LNCaP clone FGC (cell line): Measurements from ENCODE around the gene PTCH2.

Experiments
- DNase-seq: peaks from one replicate; pipeline ENCODE4 v3.0.0-alpha.2; 2011; ENCODE audit warnings: low read depth
- H3K4me3 ChIP-seq: 2 replicates; pipeline ENCODE4 v1.5.1; 2011; ENCODE audit warnings: mild to moderate bottlenecking, low read depth, low read length, control low read depth
- CTCF ChIP-seq: IDR thresholded peaks from 2 replicates; pipeline ENCODE4 v1.5.1; 2012; ENCODE audit warnings: mild to moderate bottlenecking; ENCODE audit not compliant: control insufficient read depth, insufficient read depth; ENCODE audit errors: extremely low read depth

Gene PTCH2

GRCh38 chr1:44822981-44823451 is 20.0 kb downstream of the PTCH2 start:
- DNase-seq = no peak
- H3K4me3 ChIP-seq = no peak overlapping the region
- no peak for TF ChIP-seq CTCF

GRCh38 chr1:44822131-44822701 is 20.8 kb downstream of the PTCH2 start:
- H3K4me3 ChIP-seq = no peak overlapping the region
- DNase-seq = no peak
- no peak for TF ChIP-seq CTCF

GRCh38 chr1:44821240-44821715 is 21.8 kb downstream of the PTCH2 start:
- no peak overlapping the region for H3K4me3 ChIP-seq
- TF ChIP-seq CTCF = no peak
- no peak for DNase-seq

DNA sequence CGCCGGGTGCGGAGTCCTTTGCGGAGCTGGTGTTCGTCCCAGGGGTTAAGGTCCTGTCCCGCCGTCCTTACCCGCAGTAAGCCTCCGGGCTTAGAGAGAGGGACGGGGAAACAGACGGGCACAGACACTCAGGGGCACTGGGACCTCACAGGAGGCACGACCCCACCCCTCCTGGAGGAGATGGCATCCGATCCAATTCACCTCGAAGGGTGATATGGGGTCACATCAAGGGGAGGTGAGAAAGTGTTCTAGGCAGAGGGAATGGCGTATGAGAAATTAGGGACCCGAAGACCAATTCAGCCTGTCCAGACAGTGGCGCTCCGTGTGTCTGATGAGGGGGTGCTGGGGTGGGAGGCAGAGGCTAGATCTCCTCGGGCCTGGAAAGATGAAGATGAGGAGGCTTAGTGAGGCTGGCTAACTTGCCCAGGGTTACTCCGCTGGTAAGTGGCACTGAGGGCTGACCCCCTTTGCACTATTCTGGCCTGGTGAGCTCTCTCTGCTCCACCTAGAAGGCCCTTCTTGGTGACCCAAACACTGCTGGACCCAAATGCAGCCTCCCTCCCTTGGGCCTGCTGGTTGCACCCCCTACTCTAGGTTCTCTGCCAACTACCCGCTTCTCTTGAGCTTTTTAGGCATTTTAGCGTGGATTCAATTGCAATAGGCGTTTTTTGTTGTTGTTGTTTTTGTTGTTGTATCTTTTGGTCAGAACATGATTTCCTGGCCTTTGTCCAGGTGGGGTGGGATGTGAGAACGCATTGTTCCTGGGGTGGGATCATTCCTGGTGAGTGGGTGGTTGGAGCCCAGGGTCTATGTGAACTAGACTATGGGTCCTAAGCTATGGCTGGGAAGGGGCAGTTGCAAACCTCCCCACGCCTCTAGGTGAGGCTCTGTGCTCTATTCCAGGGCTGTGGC is 22.5 kb downstream of the PTCH2 start:
- no peak for TF ChIP-seq CTCF
- H3K4me3 ChIP-seq = peak overlapping the region; percentile 65
- no peak for DNase-seq

DNA sequence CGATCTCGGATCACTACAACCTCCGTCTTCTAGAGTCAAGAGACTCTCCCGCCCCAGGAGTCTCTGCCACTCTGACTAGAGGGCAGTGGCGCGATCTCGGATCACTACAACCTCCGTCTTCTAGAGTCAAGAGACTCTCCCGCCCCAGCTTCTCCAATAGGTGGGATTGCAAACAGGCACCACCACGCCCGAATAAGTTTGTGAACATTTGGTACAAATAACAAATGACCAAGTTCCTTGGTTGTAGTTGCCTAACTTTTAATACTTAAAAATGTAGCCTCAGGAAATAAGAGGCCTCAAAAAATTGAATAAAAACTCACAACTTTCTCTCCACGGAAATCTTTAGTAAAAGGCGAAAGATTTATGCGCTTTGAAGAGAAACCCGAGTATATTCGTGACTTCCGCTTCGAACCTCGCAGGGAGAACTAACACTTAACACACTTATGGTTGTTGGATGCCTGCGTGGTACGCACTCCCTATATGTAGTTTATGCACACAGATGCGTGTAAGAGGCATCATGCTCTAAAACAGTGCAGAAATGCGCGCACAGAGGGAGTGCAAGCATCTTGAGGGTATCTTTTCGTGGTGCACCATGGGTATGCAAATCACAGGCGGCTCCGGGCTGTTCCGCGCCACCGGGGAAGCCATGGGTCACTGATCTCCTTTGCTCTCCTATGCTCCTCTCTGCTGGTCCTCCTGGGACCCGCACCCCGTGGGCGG is 23.3 kb downstream of the PTCH2 start:
- DNase-seq = peak; percentile 72
- no peak for TF ChIP-seq CTCF
- peak overlapping the region; percentile 65 for H3K4me3 ChIP-seq

- H3K4me3 ChIP-seq = peak overlapping the region; percentile 65
- DNase-seq = no peak
- no peak; the same call in 1 of the 2 replicates for TF ChIP-seq CTCF
Observed at GRCh38 chr1:44819196-44819607, 23.9 kb downstream of the PTCH2 start.
